ENCODE data around the gene RAB3A. TPM values are rescaled to one million over a fixed set of nuclear protein-coding genes. Genes with fewer than 3 reads are reported as not detected.
"Not testable (repeated sequence)": the region's sequence is repeated elsewhere in the genome, so short reads cannot be mapped to it uniquely, and the experiment has no call there.

Gene RAB3A
- total RNA-seq, 1 experiment from 2014 or later: 6.1 TPM

DNA sequence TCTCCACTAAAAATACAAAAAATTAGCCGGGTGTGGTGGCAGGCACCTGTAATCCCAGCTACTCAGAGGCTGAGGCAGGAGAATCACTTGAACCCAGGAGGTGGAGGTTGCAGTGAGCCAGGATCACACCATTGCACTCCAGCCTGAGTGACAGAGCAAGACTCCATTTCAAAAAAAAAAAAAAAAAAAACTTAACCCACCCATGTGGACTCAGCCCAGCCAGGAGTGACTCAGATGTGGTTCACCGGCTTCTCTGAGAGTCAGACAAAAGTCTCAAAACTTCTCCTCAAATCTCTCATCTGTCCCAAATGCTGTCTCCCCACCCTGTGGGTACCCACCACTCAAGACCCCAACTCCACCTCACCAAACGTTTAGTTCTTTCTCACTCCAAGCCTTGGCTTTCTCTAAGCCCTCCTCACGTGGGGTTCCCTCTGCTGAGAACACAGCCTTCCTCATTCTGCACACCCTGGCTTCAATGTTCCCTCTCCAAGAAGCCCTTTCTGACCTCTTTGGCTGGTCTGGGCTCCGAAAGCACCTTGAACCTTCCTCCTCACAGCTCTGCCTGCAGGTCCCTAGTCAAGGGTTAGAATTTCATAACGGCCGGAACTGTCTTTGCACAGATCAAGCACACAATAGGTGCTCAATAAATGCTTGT lies 11.1 kb upstream of the RAB3A start:
- H3K36me3 ChIP-seq (replicated peaks; ENCODE audit: control insufficient read depth, insufficient read depth, low read length): no peaks in the 10 kb centered on the region
- H3K27me3 ChIP-seq (ENCODE audit: control insufficient read depth, insufficient read depth, low read length): no peaks in the 10 kb centered on the region
- DNase-seq: no peak
- H3K4me3 ChIP-seq (ENCODE audit: insufficient read depth, low read depth, low read length): no peak overlapping the region

DNA sequence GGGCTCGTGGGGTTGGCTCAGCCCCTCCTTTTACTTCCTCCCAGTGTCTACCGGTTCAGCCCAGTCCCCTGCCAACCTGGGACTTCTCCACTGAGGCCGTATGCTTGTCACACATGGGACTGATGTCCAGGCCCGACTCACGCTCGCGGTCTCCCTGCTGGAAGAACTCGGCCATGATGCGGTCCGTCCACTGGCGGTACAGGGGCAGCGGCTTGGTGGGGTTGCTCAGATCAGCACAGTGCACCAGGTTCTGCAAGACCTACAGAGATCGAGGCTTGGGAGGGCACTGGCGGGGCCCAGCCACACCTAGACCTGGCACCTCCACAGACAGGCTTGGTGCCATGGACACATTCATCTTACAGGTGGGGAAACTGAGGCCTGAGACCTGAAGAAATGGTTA lies 7.8 kb upstream of the RAB3A start:
- Histone ChIP-seq H3K4me3 (ENCODE audit: insufficient read depth, low read depth, low read length) (no peak overlapping the region), H3K27me3 (ENCODE audit: control insufficient read depth, insufficient read depth, low read length) (no peaks in the 10 kb centered on the region)
- peak; percentile 27 for DNase-seq

DNA sequence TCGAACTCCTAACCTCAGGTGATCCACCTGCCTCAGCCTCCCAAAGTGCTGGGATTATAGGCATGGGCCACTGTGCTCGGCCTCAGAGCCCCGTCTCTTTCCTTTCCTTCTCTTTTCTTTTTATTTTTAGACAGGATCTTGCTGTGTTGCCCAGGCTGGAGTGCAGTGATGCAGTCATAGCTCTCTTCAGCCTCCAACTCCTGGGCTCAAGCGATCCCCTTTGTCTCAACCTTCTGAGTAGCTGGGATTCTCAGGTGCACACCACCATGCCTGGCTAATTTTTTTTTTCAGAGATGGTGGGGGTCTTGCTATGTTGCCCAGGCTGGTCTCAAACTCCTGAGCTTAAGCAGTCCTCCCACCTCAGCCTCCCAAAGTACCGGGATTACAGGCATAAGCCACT lies 6.1 kb upstream of the RAB3A start:
- DNase-seq; H3K27me3 ChIP-seq (ENCODE audit: control insufficient read depth, insufficient read depth, low read length); H3K4me3 ChIP-seq (ENCODE audit: insufficient read depth, low read depth, low read length); H3K36me3 ChIP-seq (replicated peaks; ENCODE audit: control insufficient read depth, insufficient read depth, low read length): not testable (repeated sequence)

More for the DNA sequence above, 7.8 kb upstream of the RAB3A start:
- no peaks in the 10 kb centered on the region for H3K36me3 ChIP-seq (replicated peaks; ENCODE audit: control insufficient read depth, insufficient read depth, low read length)

DNA sequence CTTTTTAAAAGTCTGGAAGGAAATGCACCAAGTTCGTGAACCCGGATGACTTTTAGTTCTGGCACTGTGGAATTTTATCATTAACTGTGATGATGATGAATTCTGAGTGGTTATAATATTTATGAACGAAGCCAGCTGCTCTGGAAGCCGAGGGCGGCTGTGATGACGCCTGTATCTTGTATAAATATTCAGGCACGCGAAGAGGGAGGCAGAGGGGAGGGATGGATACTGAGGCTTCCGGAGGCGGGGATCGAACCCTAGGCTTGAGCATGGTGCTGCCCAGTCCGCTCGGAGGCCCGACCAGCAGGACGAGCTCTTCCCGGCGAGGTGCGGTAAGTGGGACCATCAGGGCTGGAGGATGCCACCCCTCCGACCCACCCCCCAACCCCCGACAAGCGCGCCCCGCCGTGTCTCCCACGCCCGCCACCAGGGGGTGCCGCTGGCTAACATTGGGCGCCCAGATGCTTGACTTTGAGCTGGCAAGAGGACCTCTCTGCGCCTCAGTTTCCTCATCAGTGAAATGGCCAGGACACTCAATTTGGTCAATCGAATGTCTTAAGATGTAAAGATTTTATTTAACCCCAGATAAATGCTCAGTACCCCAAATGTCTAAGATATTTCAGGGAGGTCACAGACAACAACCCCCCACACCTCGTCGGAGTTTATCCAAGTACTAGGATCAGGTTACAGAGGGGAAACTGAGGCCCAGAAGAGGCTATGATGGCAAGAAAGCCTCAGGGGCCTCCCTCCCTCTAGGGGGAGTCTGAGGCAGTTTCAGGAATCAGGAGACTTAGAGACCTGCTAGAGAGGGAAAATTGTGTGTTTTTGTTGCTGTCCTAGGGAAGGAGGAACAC lies 4.5 kb upstream of the RAB3A start:
- Histone ChIP-seq H3K4me3 (ENCODE audit: insufficient read depth, low read depth, low read length) (no peak overlapping the region), H3K36me3 (replicated peaks; ENCODE audit: control insufficient read depth, insufficient read depth, low read length) (no peaks in the 10 kb centered on the region), H3K27me3 (ENCODE audit: control insufficient read depth, insufficient read depth, low read length) (peaks cover 2% of the 10 kb centered on the region; the same call in 1 of the 2 replicates)
- DNase-seq: peak; percentile 91

DNA sequence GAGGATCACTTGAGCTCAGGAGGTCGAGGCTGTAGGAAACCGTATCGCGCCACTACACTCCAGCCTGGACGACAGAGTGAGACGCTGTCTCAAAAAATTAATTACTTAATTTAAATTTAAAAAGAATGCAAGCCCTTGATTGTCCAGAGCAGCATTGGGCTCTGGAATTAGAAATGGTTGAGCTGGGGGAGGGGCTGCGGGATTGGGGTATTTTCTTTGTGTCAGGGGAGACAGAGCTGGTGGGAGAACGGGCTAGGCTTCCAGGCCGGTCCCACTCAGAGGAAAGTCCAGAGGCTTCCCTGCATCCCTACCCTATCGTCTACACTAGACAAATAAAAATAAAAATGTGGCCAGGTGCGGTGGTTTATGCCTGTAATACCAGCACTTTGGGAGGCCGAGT lies 2.2 kb upstream of the RAB3A start:
- peak; percentile 44 for DNase-seq
- H3K36me3 ChIP-seq (replicated peaks; ENCODE audit: control insufficient read depth, insufficient read depth, low read length): no peaks in the 10 kb centered on the region
- H3K4me3 ChIP-seq (ENCODE audit: insufficient read depth, low read depth, low read length): peak overlapping the region; percentile 62
- peaks cover 4% of the 10 kb centered on the region; the same call in 1 of the 2 replicates for H3K27me3 ChIP-seq (ENCODE audit: control insufficient read depth, insufficient read depth, low read length)

DNA sequence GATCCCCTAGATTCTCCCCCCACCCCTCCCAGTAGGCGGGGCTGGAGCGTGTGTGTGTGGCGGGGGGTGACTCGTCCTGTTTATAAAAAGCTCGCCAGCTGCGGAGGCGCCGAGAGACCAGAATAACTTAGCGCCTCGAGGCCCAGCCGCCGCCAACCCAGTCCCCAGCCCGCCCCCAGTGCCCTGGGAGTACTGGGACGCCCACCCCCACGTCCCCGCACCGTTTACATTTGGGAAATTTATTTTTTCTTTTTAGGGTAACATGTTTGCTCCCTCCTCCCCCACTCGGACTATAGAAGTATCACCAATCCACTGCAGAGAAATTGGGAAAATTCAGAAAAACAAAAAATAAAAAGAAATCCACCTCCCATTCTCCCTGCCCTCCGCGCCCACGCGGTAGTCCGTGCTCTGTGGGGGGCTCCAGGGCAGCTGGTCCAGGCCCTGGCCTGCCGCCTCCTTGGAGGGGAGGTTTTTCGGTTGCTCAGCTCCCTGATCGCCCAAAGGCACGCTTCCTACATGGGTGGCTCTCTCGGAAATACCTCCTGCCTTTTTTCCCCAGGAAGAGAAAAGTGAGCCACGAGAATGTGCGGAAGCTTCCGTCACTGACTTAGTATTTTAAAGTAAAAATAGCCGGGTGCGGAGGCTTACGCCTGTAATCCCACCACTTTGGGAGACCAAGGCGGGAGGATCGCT lies 1.5 kb upstream of the RAB3A start:
- Histone ChIP-seq H3K4me3 (ENCODE audit: insufficient read depth, low read depth, low read length) (peak overlapping the region; percentile 62), H3K27me3 (ENCODE audit: control insufficient read depth, insufficient read depth, low read length) (peaks cover 4% of the 10 kb centered on the region; the same call in 1 of the 2 replicates), H3K36me3 (replicated peaks; ENCODE audit: control insufficient read depth, insufficient read depth, low read length) (peaks cover 1% of the 10 kb centered on the region)
- peak; percentile 81 for DNase-seq

DNA sequence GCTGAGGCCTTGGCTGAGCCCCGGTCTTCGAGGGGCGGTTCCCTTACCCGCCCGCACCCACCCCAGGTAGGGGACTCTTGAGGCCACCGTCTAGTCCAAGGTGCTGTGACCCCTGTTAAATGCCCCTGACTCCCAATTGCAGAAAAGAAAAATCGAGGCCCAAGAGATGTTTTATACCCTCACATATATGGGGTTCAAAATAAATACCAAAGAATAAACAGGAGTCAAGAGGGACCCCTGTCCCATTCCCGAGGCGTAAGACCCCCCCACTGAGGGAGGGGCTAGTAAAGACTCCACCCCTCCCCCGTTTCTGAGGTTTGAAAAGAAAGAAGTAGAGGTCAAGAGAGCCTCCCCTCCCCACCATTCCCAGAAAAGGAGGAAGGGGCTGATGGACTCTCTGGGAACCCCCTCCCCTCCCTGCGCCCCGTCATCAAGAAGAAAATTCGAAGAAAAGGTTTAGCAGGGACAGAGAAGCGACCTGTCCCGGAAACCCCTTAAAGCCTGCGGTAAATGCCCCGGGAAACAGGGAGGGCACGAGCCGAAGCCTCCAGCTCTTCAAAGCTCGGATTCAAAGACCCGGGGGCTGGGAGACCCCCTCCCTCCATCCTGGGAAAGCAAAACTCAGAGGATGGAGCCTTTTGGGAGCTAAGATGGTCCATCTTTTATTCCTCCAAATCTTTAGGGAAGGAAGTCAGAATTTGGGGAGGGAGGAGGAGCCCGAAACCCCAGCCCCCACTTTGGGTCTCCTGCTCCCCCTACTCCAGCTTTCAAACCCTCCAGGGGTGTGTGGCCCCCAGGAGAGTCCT lies 755 bp upstream of the RAB3A start:
- peak; percentile 88 for DNase-seq
- Histone ChIP-seq H3K27me3 (ENCODE audit: control insufficient read depth, insufficient read depth, low read length) (peaks cover 4% of the 10 kb centered on the region; the same call in 1 of the 2 replicates), H3K36me3 (replicated peaks; ENCODE audit: control insufficient read depth, insufficient read depth, low read length) (peaks cover 4% of the 10 kb centered on the region)

DNA sequence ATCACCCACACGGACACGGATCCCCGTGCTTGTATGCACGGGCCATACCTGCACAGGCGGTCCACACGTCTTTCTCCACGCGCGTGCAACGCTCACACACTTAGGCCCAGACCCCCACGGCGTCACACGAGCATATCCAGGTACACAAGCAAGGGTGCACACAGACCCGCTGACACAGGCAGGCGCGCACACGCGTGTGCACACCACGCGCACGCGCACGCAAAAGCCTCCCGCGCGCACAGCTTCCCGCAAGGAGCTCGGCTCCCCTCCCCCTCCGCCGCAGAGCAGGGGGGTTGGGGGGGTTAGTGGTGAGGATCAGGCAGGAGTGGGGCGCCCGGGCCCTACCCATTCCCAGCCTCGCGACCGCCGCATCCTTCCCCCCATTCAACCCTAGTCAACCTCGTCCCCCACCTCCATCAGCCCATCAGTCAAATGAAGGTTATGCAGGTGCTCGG lies 407 bp downstream of the RAB3A start:
- no peak for DNase-seq
- Histone ChIP-seq H3K36me3 (replicated peaks; ENCODE audit: control insufficient read depth, insufficient read depth, low read length) (peaks cover 8% of the 10 kb centered on the region), H3K4me3 (ENCODE audit: insufficient read depth, low read depth, low read length) (peak overlapping the region; percentile 75), H3K27me3 (ENCODE audit: control insufficient read depth, insufficient read depth, low read length) (peaks cover 4% of the 10 kb centered on the region; the same call in 1 of the 2 replicates)

More for the DNA sequence above, 755 bp upstream of the RAB3A start:
- peak overlapping the region; percentile 62 for H3K4me3 ChIP-seq (ENCODE audit: insufficient read depth, low read depth, low read length)

DNA sequence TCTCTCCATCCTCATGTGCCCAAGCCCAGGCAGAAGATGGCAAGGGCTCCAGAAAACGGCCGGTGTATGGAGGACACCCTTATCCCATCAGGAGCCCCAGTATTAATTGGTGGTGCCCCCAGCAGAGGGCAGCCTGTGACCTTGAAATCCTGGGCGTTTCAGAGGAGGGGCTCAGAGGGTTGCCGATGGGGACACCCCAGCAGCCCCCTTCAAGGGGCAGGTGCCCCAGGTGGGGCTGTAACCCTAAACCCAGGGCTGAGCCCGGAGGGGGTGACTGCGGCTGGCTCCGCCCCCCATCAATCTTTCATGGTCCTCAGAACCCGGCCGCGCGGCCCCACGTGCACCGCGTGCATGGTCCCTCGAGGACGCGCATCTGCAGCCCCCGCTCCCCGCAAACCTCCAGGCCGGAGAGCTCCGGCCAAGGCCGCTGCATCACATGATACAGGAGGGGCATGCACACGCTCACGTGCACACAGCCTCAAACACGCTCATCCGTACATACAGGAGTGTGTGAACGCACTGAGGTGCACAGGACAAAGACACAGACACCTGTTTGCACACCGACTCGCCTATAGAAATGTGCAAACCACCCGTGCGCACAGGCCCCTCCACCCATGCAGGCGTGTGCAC lies 949 bp downstream of the RAB3A start:
- H3K27me3 ChIP-seq (ENCODE audit: control insufficient read depth, insufficient read depth, low read length): peaks cover 4% of the 10 kb centered on the region; the same call in 1 of the 2 replicates
- peak overlapping the region; percentile 75 for H3K4me3 ChIP-seq (ENCODE audit: insufficient read depth, low read depth, low read length)
- DNase-seq: peak; percentile 87
- peaks cover 11% of the 10 kb centered on the region for H3K36me3 ChIP-seq (replicated peaks; ENCODE audit: control insufficient read depth, insufficient read depth, low read length)

DNA sequence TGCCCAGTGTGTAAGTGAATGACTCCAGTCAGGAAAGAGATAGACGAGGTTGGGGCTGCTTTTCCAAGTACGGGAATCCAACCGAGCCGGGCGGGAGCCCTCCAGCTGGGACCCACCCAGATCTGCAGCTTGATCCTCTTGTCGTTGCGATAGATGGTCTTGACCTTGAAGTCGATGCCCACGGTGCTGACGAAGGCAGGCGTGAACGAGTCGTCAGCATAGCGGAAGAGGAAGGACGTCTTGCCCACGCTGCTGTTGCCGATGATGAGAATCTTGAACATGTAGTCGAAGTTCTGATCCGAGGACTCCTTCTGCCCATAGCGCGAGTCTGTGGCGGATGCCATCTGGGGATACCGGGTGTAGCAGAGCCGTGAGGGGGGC lies 1.5 kb downstream of the RAB3A start:
- H3K4me3 ChIP-seq (ENCODE audit: insufficient read depth, low read depth, low read length): no peak overlapping the region
- no peak for DNase-seq

DNA sequence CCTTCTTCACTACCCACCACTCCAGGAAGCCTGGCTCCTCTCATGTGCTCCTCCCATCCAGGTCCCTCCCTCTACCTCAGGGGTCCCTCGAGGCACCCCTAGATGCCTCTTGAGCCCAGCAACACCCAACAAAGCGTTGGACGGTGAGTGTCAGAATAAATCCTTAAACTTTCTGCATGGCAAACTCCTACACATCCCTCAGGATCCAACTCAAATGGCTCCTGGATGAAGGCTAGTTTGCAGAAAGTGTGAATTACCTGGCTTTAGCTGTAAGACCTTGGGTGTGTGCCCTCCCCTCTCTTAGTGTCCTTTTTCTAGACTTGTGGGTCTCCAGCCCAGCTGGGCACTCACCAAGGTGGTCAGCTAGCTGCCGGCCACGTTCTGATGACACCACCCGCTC lies 5.5 kb downstream of the RAB3A start:
- no peak for DNase-seq

More for the DNA sequence above, 1.5 kb downstream of the RAB3A start:
- Histone ChIP-seq H3K27me3 (ENCODE audit: control insufficient read depth, insufficient read depth, low read length) (peaks cover 4% of the 10 kb centered on the region; the same call in 1 of the 2 replicates), H3K36me3 (replicated peaks; ENCODE audit: control insufficient read depth, insufficient read depth, low read length) (peaks cover 13% of the 10 kb centered on the region)

DNA sequence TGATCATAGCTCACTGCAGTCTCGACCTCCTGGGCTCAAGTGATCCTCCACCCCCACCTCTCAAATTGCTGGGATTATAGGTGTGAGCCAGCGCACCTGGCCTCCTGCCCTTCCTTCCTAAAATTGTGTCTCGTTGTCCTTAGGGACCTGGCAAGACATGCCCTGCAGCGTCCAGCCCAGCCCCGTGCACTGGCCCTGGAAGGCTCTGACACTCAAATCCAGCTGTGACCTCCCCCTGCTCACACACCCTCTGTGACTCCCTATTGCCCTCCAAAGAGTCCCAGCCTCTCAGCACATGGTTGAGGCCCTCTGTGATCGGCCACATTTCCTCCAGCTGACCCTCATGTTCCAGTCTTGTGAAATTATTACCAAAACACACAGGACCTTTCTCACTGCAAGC lies 5.9 kb downstream of the RAB3A start:
- Histone ChIP-seq H3K27me3 (ENCODE audit: control insufficient read depth, insufficient read depth, low read length) (no peaks in the 10 kb centered on the region; the same call in 1 of the 2 replicates), H3K4me3 (ENCODE audit: insufficient read depth, low read depth, low read length) (no peak overlapping the region), H3K36me3 (replicated peaks; ENCODE audit: control insufficient read depth, insufficient read depth, low read length) (peaks cover 25% of the 10 kb centered on the region)
- DNase-seq: peak; percentile 4

More for the DNA sequence above, 5.5 kb downstream of the RAB3A start:
- no peak overlapping the region for H3K4me3 ChIP-seq (ENCODE audit: insufficient read depth, low read depth, low read length)
- H3K36me3 ChIP-seq (replicated peaks; ENCODE audit: control insufficient read depth, insufficient read depth, low read length): peaks cover 25% of the 10 kb centered on the region
- H3K27me3 ChIP-seq (ENCODE audit: control insufficient read depth, insufficient read depth, low read length): peaks cover 3% of the 10 kb centered on the region; the same call in 1 of the 2 replicates

DNA sequence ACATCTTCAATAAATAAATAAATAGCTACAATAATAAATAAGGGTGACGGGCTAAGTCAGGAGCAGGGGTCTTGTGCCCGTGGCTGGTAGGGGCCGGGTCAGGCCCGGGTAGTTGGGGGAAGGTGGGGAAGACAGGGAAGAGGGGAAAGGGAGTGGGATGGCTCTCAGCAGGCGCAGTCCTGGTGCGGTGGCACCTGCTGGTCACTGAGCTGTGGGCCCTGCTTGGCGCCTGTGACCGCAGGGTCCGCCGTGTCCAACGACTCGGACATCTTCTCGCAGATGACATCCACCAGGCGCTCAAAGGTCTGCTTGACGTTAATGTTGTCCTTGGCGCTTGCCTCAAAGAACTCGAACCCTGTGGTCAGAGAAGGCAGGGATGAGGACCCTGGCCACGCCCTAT lies 6.5 kb downstream of the RAB3A start:
- Histone ChIP-seq H3K4me3 (ENCODE audit: insufficient read depth, low read depth, low read length) (no peak overlapping the region), H3K27me3 (ENCODE audit: control insufficient read depth, insufficient read depth, low read length) (no peaks in the 10 kb centered on the region), H3K36me3 (replicated peaks; ENCODE audit: control insufficient read depth, insufficient read depth, low read length) (peaks cover 25% of the 10 kb centered on the region)
- DNase-seq: no peak
